Dendritic cell treated with granulocyte-macrophage colony-stimulating factor and Interleukin-4, amounts not matched to agents 40 ng/mL and 50 ng/mL, for 4 days (primary cell): ENCODE results near the gene NR2C2.
A peak's percentile ranks its signal among the peaks of the same experiment; 100 is the strongest.

Experiments used
- H3K27ac Mint-ChIP-seq: one replicate; pipeline ENCODE4 v1.8.0; 2022; ENCODE audit warnings: mild to moderate bottlenecking, mixed read lengths
- H3K27me3 Mint-ChIP-seq: one replicate; pipeline ENCODE4 v1.8.0; 2022; ENCODE audit warnings: mild to moderate bottlenecking, mixed read lengths
- H3K36me3 Mint-ChIP-seq: one replicate; pipeline ENCODE4 v1.8.0; 2022; ENCODE audit warnings: low read depth, mixed read lengths
- H3K4me1 Mint-ChIP-seq: one replicate; pipeline ENCODE4 v1.8.0; 2022; ENCODE audit warnings: low read depth, mixed read lengths
- H3K4me3 Mint-ChIP-seq: one replicate; pipeline ENCODE4 v1.8.0; 2022; ENCODE audit warnings: mild to moderate bottlenecking, moderate library complexity, mixed read lengths
- H3K9me3 Mint-ChIP-seq: one replicate; pipeline ENCODE4 v1.8.0; 2022; ENCODE audit warnings: mixed read lengths
- intact Hi-C: fragments of 100-400 bp; cut with micrococcal nuclease; formaldehyde crosslinking; loops from one replicate; pipeline ENCODE4 v1.15.0; 2022

The NR2C2 gene

GRCh38 chr3:15086699-15087098 is 139.3 kb downstream of the NR2C2 start:
- H3K4me1 Mint-ChIP-seq, result peaks cover 21% of the 10 kb centered on the region
- peaks cover 92% of the 10 kb centered on the region for H3K36me3 Mint-ChIP-seq
- H3K4me3 Mint-ChIP-seq, result no peak overlapping the region
- no peaks in the 10 kb centered on the region for H3K9me3 Mint-ChIP-seq
- H3K27me3 Mint-ChIP-seq, result no peaks in the 10 kb centered on the region
- intact Hi-C loops, result no loop called here
- H3K27ac Mint-ChIP-seq, result no peak overlapping the region

- Mint-ChIP-seq H3K4me1 (no peaks in the 10 kb centered on the region), H3K4me3 (no peak overlapping the region), H3K9me3 (no peaks in the 10 kb centered on the region), H3K27ac (no peak overlapping the region), H3K27me3 (no peaks in the 10 kb centered on the region), H3K36me3 (peaks cover 88% of the 10 kb centered on the region)
- intact Hi-C loops, result no loop called here
These were observed 141.8 kb downstream of the NR2C2 start for GRCh38 chr3:15089201-15089600.

- no peaks in the 10 kb centered on the region for H3K9me3 Mint-ChIP-seq
- H3K4me1 Mint-ChIP-seq, result peaks cover 9% of the 10 kb centered on the region
- intact Hi-C loops, result no loop called here
- H3K4me3 Mint-ChIP-seq, result no peak overlapping the region
- H3K27me3 Mint-ChIP-seq, result no peaks in the 10 kb centered on the region
- H3K27ac Mint-ChIP-seq, result no peak overlapping the region
- H3K36me3 Mint-ChIP-seq, result peaks cover 81% of the 10 kb centered on the region
These were observed 144.2 kb downstream of the NR2C2 start for GRCh38 chr3:15091575-15091974.

- Mint-ChIP-seq H3K36me3 (peaks cover 70% of the 10 kb centered on the region), H3K4me1 (peaks cover 11% of the 10 kb centered on the region), H3K9me3 (no peaks in the 10 kb centered on the region), H3K4me3 (no peak overlapping the region), H3K27ac (no peak overlapping the region), H3K27me3 (no peaks in the 10 kb centered on the region)
- intact Hi-C loops, result no loop called here
These were observed 145.3 kb downstream of the NR2C2 start for GRCh38 chr3:15092686-15093085.

GRCh38 chr3:15094187-15094875 is 146.9 kb downstream of the NR2C2 start:
- Mint-ChIP-seq H3K36me3 (peaks cover 73% of the 10 kb centered on the region), H3K4me3 (no peak overlapping the region), H3K9me3 (no peaks in the 10 kb centered on the region), H3K27ac (no peak overlapping the region), H3K27me3 (no peaks in the 10 kb centered on the region), H3K4me1 (peaks cover 25% of the 10 kb centered on the region)
- intact Hi-C loops, result no loop called here

GRCh38 chr3:15096046-15096445 is 148.7 kb downstream of the NR2C2 start:
- intact Hi-C loops, result loop anchor here (5.0 kb wide), 1 partner anchor 111 kb away; the partner anchor contains the start of gene CAPN7
- Mint-ChIP-seq H3K4me3 (no peak overlapping the region), H3K27ac (peak overlapping the region; percentile 40), H3K27me3 (no peaks in the 10 kb centered on the region), H3K9me3 (no peaks in the 10 kb centered on the region), H3K4me1 (peaks cover 30% of the 10 kb centered on the region), H3K36me3 (peaks cover 56% of the 10 kb centered on the region)

GRCh38 chr3:15097891-15098290 is 150.5 kb downstream of the NR2C2 start:
- Mint-ChIP-seq H3K36me3 (peaks cover 43% of the 10 kb centered on the region), H3K27me3 (no peaks in the 10 kb centered on the region), H3K4me1 (peaks cover 45% of the 10 kb centered on the region), H3K9me3 (no peaks in the 10 kb centered on the region), H3K4me3 (peak overlapping the region; percentile 88), H3K27ac (peak overlapping the region; percentile 95)
- intact Hi-C loops, result loop anchor here (2.0 to 5.0 kb wide), 2 partner anchors 33 to 109 kb away; partner anchors contain the start of genes CAPN7 and MRPS25
